GM23338 (cell line): ENCODE data around the gene APRT.

Experiments
- CREB1 ChIP-seq: fragments of 250-450 bp; sonication (Bioruptor Pico); IDR thresholded peaks from 2 replicates; pipeline ENCODE4 v1.5.0; 2020; ENCODE audit warnings: low read depth, mild to moderate bottlenecking, moderate library complexity
- EZH2 ChIP-seq: fragments of 200-600 bp; sonication (generic); IDR thresholded peaks from one replicate; pipeline ENCODE4 v1.8.0; 2017; ENCODE audit warnings: antibody characterized with exemption, mild to moderate bottlenecking, low read depth; ENCODE audit not compliant: unreplicated experiment
- EZH2phosphoT487 ChIP-seq: fragments of 200-600 bp; sonication (generic); IDR thresholded peaks from one replicate; pipeline ENCODE4 v1.8.1; 2018; ENCODE audit warnings: antibody characterized with exemption; ENCODE audit not compliant: unreplicated experiment
- JUNB ChIP-seq: IDR thresholded peaks from one replicate; pipeline ENCODE4 v1.6.1; 2016; ENCODE audit warnings: antibody characterized with exemption; ENCODE audit not compliant: unreplicated experiment
- NANOG ChIP-seq: IDR thresholded peaks from 2 replicates; pipeline ENCODE4 v1.6.1; 2016; ENCODE audit warnings: antibody characterized with exemption, borderline replicate concordance
- POLR2AphosphoS5 ChIP-seq: IDR thresholded peaks from 2 replicates; pipeline ENCODE4 v1.6.1; 2016; ENCODE audit warnings: antibody characterized with exemption, low read depth
- STAT1 ChIP-seq: IDR thresholded peaks from one replicate; pipeline ENCODE4 v1.6.1; 2016; ENCODE audit warnings: antibody characterized with exemption; ENCODE audit not compliant: unreplicated experiment
- TF ChIP-seq, protein P1 (sequence below), 2 experiments: fragments of 200-600 bp in 1 of 2; sonication (generic) in 1 of 2; conservative IDR thresholded peaks; 2 replicates each; pipeline versions ENCODE4 v1.5.1 to v1.6.1; 2016 to 2017; ENCODE audit warnings: antibody characterized with exemption in 2 of 2, low read depth in 2 of 2, mild to moderate bottlenecking in 2 of 2, moderate library complexity in 1 of 2
- TF ChIP-seq, protein P2 (sequence below): IDR thresholded peaks from one replicate; pipeline ENCODE4 v1.6.1; 2018; ENCODE audit warnings: antibody characterized with exemption; ENCODE audit not compliant: unreplicated experiment
- TF ChIP-seq, protein P3 (sequence below): IDR thresholded peaks from 2 replicates; pipeline ENCODE4 v1.6.1; 2016; ENCODE audit warnings: antibody characterized with exemption

GRCh38 chr16:88830258-88830657, 18.5 kb upstream of the APRT start:
- TF ChIP-seq, protein P1, sequence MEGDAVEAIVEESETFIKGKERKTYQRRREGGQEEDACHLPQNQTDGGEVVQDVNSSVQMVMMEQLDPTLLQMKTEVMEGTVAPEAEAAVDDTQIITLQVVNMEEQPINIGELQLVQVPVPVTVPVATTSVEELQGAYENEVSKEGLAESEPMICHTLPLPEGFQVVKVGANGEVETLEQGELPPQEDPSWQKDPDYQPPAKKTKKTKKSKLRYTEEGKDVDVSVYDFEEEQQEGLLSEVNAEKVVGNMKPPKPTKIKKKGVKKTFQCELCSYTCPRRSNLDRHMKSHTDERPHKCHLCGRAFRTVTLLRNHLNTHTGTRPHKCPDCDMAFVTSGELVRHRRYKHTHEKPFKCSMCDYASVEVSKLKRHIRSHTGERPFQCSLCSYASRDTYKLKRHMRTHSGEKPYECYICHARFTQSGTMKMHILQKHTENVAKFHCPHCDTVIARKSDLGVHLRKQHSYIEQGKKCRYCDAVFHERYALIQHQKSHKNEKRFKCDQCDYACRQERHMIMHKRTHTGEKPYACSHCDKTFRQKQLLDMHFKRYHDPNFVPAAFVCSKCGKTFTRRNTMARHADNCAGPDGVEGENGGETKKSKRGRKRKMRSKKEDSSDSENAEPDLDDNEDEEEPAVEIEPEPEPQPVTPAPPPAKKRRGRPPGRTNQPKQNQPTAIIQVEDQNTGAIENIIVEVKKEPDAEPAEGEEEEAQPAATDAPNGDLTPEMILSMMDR (conservative IDR thresholded peaks at IDR 0.05; ENCODE audit: low read depth in 2 of 2): no peak
- TF ChIP-seq JUNB (no peak), STAT1 (no peak), POLR2AphosphoS5 (no peak), CREB1 (CRISPR knock-in tag) (no peak), EZH2phosphoT487 (no peak), EZH2 (no peak), NANOG (no peak)
- TF ChIP-seq, protein P2, sequence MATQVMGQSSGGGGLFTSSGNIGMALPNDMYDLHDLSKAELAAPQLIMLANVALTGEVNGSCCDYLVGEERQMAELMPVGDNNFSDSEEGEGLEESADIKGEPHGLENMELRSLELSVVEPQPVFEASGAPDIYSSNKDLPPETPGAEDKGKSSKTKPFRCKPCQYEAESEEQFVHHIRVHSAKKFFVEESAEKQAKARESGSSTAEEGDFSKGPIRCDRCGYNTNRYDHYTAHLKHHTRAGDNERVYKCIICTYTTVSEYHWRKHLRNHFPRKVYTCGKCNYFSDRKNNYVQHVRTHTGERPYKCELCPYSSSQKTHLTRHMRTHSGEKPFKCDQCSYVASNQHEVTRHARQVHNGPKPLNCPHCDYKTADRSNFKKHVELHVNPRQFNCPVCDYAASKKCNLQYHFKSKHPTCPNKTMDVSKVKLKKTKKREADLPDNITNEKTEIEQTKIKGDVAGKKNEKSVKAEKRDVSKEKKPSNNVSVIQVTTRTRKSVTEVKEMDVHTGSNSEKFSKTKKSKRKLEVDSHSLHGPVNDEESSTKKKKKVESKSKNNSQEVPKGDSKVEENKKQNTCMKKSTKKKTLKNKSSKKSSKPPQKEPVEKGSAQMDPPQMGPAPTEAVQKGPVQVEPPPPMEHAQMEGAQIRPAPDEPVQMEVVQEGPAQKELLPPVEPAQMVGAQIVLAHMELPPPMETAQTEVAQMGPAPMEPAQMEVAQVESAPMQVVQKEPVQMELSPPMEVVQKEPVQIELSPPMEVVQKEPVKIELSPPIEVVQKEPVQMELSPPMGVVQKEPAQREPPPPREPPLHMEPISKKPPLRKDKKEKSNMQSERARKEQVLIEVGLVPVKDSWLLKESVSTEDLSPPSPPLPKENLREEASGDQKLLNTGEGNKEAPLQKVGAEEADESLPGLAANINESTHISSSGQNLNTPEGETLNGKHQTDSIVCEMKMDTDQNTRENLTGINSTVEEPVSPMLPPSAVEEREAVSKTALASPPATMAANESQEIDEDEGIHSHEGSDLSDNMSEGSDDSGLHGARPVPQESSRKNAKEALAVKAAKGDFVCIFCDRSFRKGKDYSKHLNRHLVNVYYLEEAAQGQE: no peak
- TF ChIP-seq, protein P3, sequence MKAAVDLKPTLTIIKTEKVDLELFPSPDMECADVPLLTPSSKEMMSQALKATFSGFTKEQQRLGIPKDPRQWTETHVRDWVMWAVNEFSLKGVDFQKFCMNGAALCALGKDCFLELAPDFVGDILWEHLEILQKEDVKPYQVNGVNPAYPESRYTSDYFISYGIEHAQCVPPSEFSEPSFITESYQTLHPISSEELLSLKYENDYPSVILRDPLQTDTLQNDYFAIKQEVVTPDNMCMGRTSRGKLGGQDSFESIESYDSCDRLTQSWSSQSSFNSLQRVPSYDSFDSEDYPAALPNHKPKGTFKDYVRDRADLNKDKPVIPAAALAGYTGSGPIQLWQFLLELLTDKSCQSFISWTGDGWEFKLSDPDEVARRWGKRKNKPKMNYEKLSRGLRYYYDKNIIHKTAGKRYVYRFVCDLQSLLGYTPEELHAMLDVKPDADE: no peak
